ENCODE data around the gene AHDC1. TPM values are rescaled to one million over a fixed set of nuclear protein-coding genes. Genes with fewer than 3 reads are reported as not detected.

The AHDC1 gene
- total and polyA plus RNA-seq, 10 of the 15 experiments (the other 5 are each of a cell fraction or from before 2014, with no cell fraction given) = 0.21 to 13.0 (median 1.4) TPM

GRCh38 chr1:27554759-27555699 lies 48.9 kb downstream of the AHDC1 start (continued):
- TF ChIP-seq CHD4 (IDR thresholded peaks at IDR 0.05) (no peak), NR2F1 (conservative IDR thresholded peaks at IDR 0.05) (no peak), CBFB (IDR thresholded peaks at IDR 0.05; ENCODE audit: low read depth) (no peak)

- no peak overlapping the region for H3K27ac ChIP-seq (ENCODE audit: control insufficient read depth, insufficient read depth)
- no peaks in the 10 kb centered on the region for H4K20me1 ChIP-seq (ENCODE audit: control insufficient read depth, insufficient read depth)
- no TSS peak for BruUV-seq (replicated peaks)
- SMC1A ChIA-PET (ENCODE audit: uncharacterized antibody, unreplicated experiment) = interaction anchor here (0.8 to 5.8 kb wide), 5 partner anchors 27 to 137 kb away, joined by 3 to 70 read pairs (median 4); partner anchors contain the start of gene AHDC1
- H3K79me2 ChIP-seq (ENCODE audit: control insufficient read depth, insufficient read depth, low read length) = no peaks in the 10 kb centered on the region; the same call in 1 of the 2 replicates
- peaks cover 16% of the 10 kb centered on the region for H3K4me1 ChIP-seq (ENCODE audit: control insufficient read depth, insufficient read depth, low read length)
- H3K4me3 ChIP-seq = no peak overlapping the region
- DNase-seq (ENCODE audit: low read depth, low spot score) = no peak
- CTCF ChIA-PET = interaction anchor here (0.5 to 6.7 kb wide), 9 partner anchors 9 to 190 kb away, joined by 3 to 132 read pairs (median 4); partner anchors contain the start of gene AHDC1
- FAIRE-seq = no peak
- H3K9ac ChIP-seq (ENCODE audit: control insufficient read depth, insufficient read depth, low read length) = no peak overlapping the region
- RAD21 ChIA-PET (ENCODE audit: unreplicated experiment) = interaction anchor here (0.8 to 6.8 kb wide), 3 partner anchors 10 to 139 kb away, joined by 4 to 181 read pairs (median 25); partner anchors contain the start of gene AHDC1
- no peak overlapping the region for H2AFZ ChIP-seq (ENCODE audit: control insufficient read depth, low read depth, low read length)
- no peaks in the 10 kb centered on the region for H3K9me3 ChIP-seq (replicated peaks; ENCODE audit: control insufficient read depth, insufficient read depth, low read length)
- no peaks in the 10 kb centered on the region for H3K27me3 ChIP-seq (replicated peaks in 1 of 2; ENCODE audit: control insufficient read depth in 2 of 2, insufficient read depth in 2 of 2, low read length in 1 of 2)
- POLR2A ChIA-PET = interaction anchor here (0.6 kb wide), 1 partner anchor 50 kb away, joined by 3 read pairs; the partner anchor contains the start of gene AHDC1
- WGBS (ENCODE audit: insufficient coverage, insufficient replicate concordance, low lambda C conversion rate, missing lambda C conversion rate) = 94% methylated on average over 4 of the region's 4 CpGs
- intact Hi-C loops (cut with micrococcal nuclease; ENCODE audit: unreplicated experiment) (no loop called here), in situ Hi-C loops (cut with MboI) (no loop called here)
- no peak overlapping the region for H3K4me2 ChIP-seq (ENCODE audit: control insufficient read depth, insufficient read depth)
- peaks cover 0 to 18% of the 10 kb centered on the region in 2 experiments; a peak in 2 of 4 replicates for H3K36me3 ChIP-seq (ENCODE audit: control insufficient read depth in 2 of 2, insufficient read depth in 2 of 2, low read length in 1 of 2)
- ATAC-seq = no peak
- TF ChIP-seq BRCA1 (IDR thresholded peaks at IDR 0.05; ENCODE audit: low read depth, low read length) (no peak), HCFC1 (IDR thresholded peaks at IDR 0.05; ENCODE audit: low read length) (no peak), MEF2A (IDR thresholded peaks at IDR 0.05; ENCODE audit: insufficient read depth, low read depth, low read length) (no peak), BCL11A (IDR thresholded peaks at IDR 0.05; ENCODE audit: low read depth, low read length) (no peak), SMC3 (IDR thresholded peaks at IDR 0.05; ENCODE audit: borderline replicate concordance, low read length) (no peak), POLR2A (IDR thresholded peaks at IDR 0.05; ENCODE audit: low read depth, low read length) (no peak), TAF1 (IDR thresholded peaks at IDR 0.05; ENCODE audit: borderline replicate concordance, low read depth, low read length) (no peak), ASH2L (IDR thresholded peaks at IDR 0.05; ENCODE audit: borderline replicate concordance, low read depth) (no peak), ZBTB4 (CRISPR knock-in tag; IDR thresholded peaks at IDR 0.05) (no peak), BCL3 (IDR thresholded peaks at IDR 0.05; ENCODE audit: borderline replicate concordance, insufficient read depth, low read depth, low read length, poor library complexity, severe bottlenecking) (no peak)
Measured at GRCh38 chr1:27554293-27554692, 49.7 kb downstream of the AHDC1 start.
